ENCODE data around the gene AGPAT4. TPM values are rescaled to one million over a fixed set of nuclear protein-coding genes. Genes with fewer than 3 reads are reported as not detected.

The AGPAT4 gene
- total RNA-seq, 1 donor from 2014 or later, result 2.2 TPM

GRCh38 chr6:161137839-161138542, 135.9 kb downstream of the AGPAT4 start:
- peaks cover 20% of the 10 kb centered on the region for H3K36me3 ChIP-seq

GRCh38 chr6:161137320-161137719, 136.5 kb downstream of the AGPAT4 start:
- H3K36me3 ChIP-seq, result peaks cover 17% of the 10 kb centered on the region
- H3K9me3 ChIP-seq (replicated peaks), result no peaks in the 10 kb centered on the region
- peaks cover 27% of the 10 kb centered on the region for H3K4me1 ChIP-seq
- H3K27ac ChIP-seq (replicated peaks), result no peak overlapping the region
- intact Hi-C loops (cut with micrococcal nuclease), result no loop called here
- no peak overlapping the region for H3K4me3 ChIP-seq
- TF ChIP-seq CTCF (IDR thresholded peaks at IDR 0.05; ENCODE audit: borderline replicate concordance), result no peak
- H3K27me3 ChIP-seq (ENCODE audit: low read depth), result no peaks in the 10 kb centered on the region
- no peak for DNase-seq

More at GRCh38 chr6:161137839-161138542, 135.9 kb downstream of the AGPAT4 start:
- intact Hi-C loops (cut with micrococcal nuclease), result no loop called here
- Histone ChIP-seq H3K4me1 (peaks cover 22% of the 10 kb centered on the region), H3K9me3 (replicated peaks) (no peaks in the 10 kb centered on the region), H3K4me3 (no peak overlapping the region), H3K27me3 (ENCODE audit: low read depth) (no peaks in the 10 kb centered on the region), H3K27ac (replicated peaks) (no peak overlapping the region)
- no peak for DNase-seq
- no peak for TF ChIP-seq CTCF (IDR thresholded peaks at IDR 0.05; ENCODE audit: borderline replicate concordance)

GRCh38 chr6:161136655-161137054, 137.2 kb downstream of the AGPAT4 start:
- Histone ChIP-seq H3K27me3 (ENCODE audit: low read depth) (no peaks in the 10 kb centered on the region), H3K27ac (replicated peaks) (no peak overlapping the region), H3K36me3 (peaks cover 17% of the 10 kb centered on the region), H3K9me3 (replicated peaks) (no peaks in the 10 kb centered on the region), H3K4me3 (no peak overlapping the region), H3K4me1 (peaks cover 34% of the 10 kb centered on the region)
- intact Hi-C loops (cut with micrococcal nuclease), result no loop called here
- DNase-seq, result no peak
- no peak for TF ChIP-seq CTCF (IDR thresholded peaks at IDR 0.05; ENCODE audit: borderline replicate concordance)

- Histone ChIP-seq H3K4me1 (peaks cover 39% of the 10 kb centered on the region), H3K36me3 (peaks cover 17% of the 10 kb centered on the region), H3K27ac (replicated peaks) (no peak overlapping the region), H3K9me3 (replicated peaks) (no peaks in the 10 kb centered on the region), H3K4me3 (no peak overlapping the region), H3K27me3 (ENCODE audit: low read depth) (no peaks in the 10 kb centered on the region)
- DNase-seq, result no peak
- intact Hi-C loops (cut with micrococcal nuclease), result no loop called here
- no peak for TF ChIP-seq CTCF (IDR thresholded peaks at IDR 0.05; ENCODE audit: borderline replicate concordance)
Measured at GRCh38 chr6:161135695-161136591, 137.9 kb downstream of the AGPAT4 start.

GRCh38 chr6:161134550-161135298, 139.1 kb downstream of the AGPAT4 start:
- no peak for TF ChIP-seq CTCF (IDR thresholded peaks at IDR 0.05; ENCODE audit: borderline replicate concordance)
- Histone ChIP-seq H3K27me3 (ENCODE audit: low read depth) (no peaks in the 10 kb centered on the region), H3K27ac (replicated peaks) (no peak overlapping the region), H3K9me3 (replicated peaks) (no peaks in the 10 kb centered on the region), H3K4me3 (no peak overlapping the region), H3K36me3 (peaks cover 26% of the 10 kb centered on the region), H3K4me1 (peaks cover 43% of the 10 kb centered on the region)
- intact Hi-C loops (cut with micrococcal nuclease), result no loop called here
- no peak for DNase-seq
